Measurements from ENCODE around the gene STAT5A. TPM values are rescaled to one million over a fixed set of nuclear protein-coding genes. Genes with fewer than 3 reads are reported as not detected.

STAT5A gene
- total and polyA plus RNA-seq, 12 donors, result 12.0 to 169 (median 81.2) TPM

- no peak for DNase-seq
- H3K4me3 ChIP-seq, result no peak overlapping the region
- intact Hi-C loops (cut with DNase I), result no loop called here
- peak overlapping the region; percentile 0 to 74 (median 55) for H3K27ac ChIP-seq
- H3K27me3 ChIP-seq, result no peaks in the 10 kb centered on the region
- TF ChIP-seq POLR2A (IDR thresholded peaks at IDR 0.05) (no peak), CTCF (IDR thresholded peaks at IDR 0.05) (no peak)
- 64 to 85% (median 73%) methylated on average over 2 of the region's 2 CpGs for WGBS, 4 donors
- no peaks in the 10 kb centered on the region for H3K9me3 ChIP-seq (replicated peaks in 1 of 3)
- no peaks in the 10 kb centered on the region for H3K36me3 ChIP-seq (replicated peaks in 1 of 2)
- peaks cover 16 to 33% of the 10 kb centered on the region in 2 donors for H3K4me1 ChIP-seq (replicated peaks in 1 of 2)
Measured at GRCh38 chr17:42266462-42266861, 21.8 kb upstream of the STAT5A start.

GRCh38 chr17:42266918-42267766 lies 21.2 kb upstream of the STAT5A start:
- peak in 1 of 7 donors; percentile 69 for DNase-seq
- Histone ChIP-seq H3K9me3 (replicated peaks in 1 of 3) (no peaks in the 10 kb centered on the region), H3K4me1 (replicated peaks in 1 of 2) (peaks cover 17 to 40% of the 10 kb centered on the region in 2 donors), H3K4me3 (no peak overlapping the region), H3K27ac (peak overlapping the region; percentile 0 to 74 (median 55)), H3K27me3 (no peaks in the 10 kb centered on the region), H3K36me3 (replicated peaks in 1 of 2) (no peaks in the 10 kb centered on the region)
- 61 to 67% (median 65%) methylated on average over 9 of the region's 9 CpGs for WGBS, 4 donors
- intact Hi-C loops (cut with DNase I), result no loop called here
- TF ChIP-seq POLR2A (IDR thresholded peaks at IDR 0.05) (no peak), CTCF (IDR thresholded peaks at IDR 0.05) (no peak)

GRCh38 chr17:42268236-42268635 lies 20.1 kb upstream of the STAT5A start:
- Histone ChIP-seq H3K36me3 (replicated peaks in 1 of 2) (no peaks in the 10 kb centered on the region), H3K27me3 (no peaks in the 10 kb centered on the region), H3K4me1 (replicated peaks in 1 of 2) (peaks cover 17 to 47% of the 10 kb centered on the region in 2 donors), H3K4me3 (no peak overlapping the region), H3K9me3 (replicated peaks in 1 of 3) (no peaks in the 10 kb centered on the region), H3K27ac (peak overlapping the region in 3 of 5 donors; percentile 1 to 74 (median 3))
- DNase-seq, result no peak
- intact Hi-C loops (cut with DNase I), result no loop called here
- WGBS, 4 donors, result 80 to 88% (median 85%) methylated on average over 5 of the region's 5 CpGs
- no peak for TF ChIP-seq POLR2A (IDR thresholded peaks at IDR 0.05)
- TF ChIP-seq CTCF (IDR thresholded peaks at IDR 0.05), result no peak

- TF ChIP-seq CTCF (IDR thresholded peaks at IDR 0.05) (no peak), POLR2A (IDR thresholded peaks at IDR 0.05) (no peak)
- no peaks in the 10 kb centered on the region for H3K27me3 ChIP-seq
- no peaks in the 10 kb centered on the region for H3K9me3 ChIP-seq (replicated peaks in 1 of 3)
- peaks cover 25 to 65% of the 10 kb centered on the region in 2 donors for H3K4me1 ChIP-seq (replicated peaks in 1 of 2)
- no peaks in the 10 kb centered on the region for H3K36me3 ChIP-seq (replicated peaks in 1 of 2)
- intact Hi-C loops (cut with DNase I), result no loop called here
- WGBS, 4 donors, result 77 to 87% (median 82%) methylated on average over 4 of the region's 4 CpGs
- no peak for DNase-seq
- H3K4me3 ChIP-seq, result no peak overlapping the region
- peak overlapping the region; percentile 1 to 80 (median 47) for H3K27ac ChIP-seq
Measured at GRCh38 chr17:42270170-42270535, 18.1 kb upstream of the STAT5A start.
